IMR-90 (cell line): ENCODE measurements around the gene HIF1AN. TPM values are rescaled to one million over a fixed set of nuclear protein-coding genes. Genes with fewer than 3 reads are reported as not detected.

Source experiments
- ATAC-seq: fragments of 200-7000 bp; cut with Tn5 transposase; 2 replicates; pipeline ENCODE4 v1.9.1; 2020; ENCODE audit warnings: low read depth, mild to moderate bottlenecking, moderate library complexity
- BruUV-seq: library from RNA; stranded (reverse); fragments of 400-500 nt; replicated peaks from 2 replicates; lab custom pipeline; 2021; lab: Mats Ljungman, UMichigan
- CTCF ChIA-PET: fragments of 300-600 bp; formaldehyde crosslinking; extraction: SDS; loops from one replicate; lab custom pipeline; 2021; ENCODE audit warnings: antibody characterized with exemption; lab: Yijun Ruan, JAX
- POLR2A ChIA-PET: fragments of 300-600 bp; sonication (Branson Sonifier 250); formaldehyde crosslinking; loops from one replicate; lab custom pipeline; 2022; ENCODE audit warnings: antibody characterized with exemption; ENCODE audit not compliant: unreplicated experiment; lab: Charles Lee
- DNase-seq: peaks from one replicate; pipeline ENCODE4 v3.0.0; 2013
- H2AFZ ChIP-seq: replicated peaks from 2 replicates; pipeline ENCODE3; 2013; ENCODE audit warnings: low read length, mild to moderate bottlenecking; ENCODE audit not compliant: poor library complexity
- H2AK5ac ChIP-seq: 2 replicates; pipeline ENCODE4 v1.6.1; 2013; ENCODE audit warnings: low read depth, low read length, inconsistent platforms
- H2AK9ac ChIP-seq: replicated peaks from 2 replicates; pipeline ENCODE3; 2013; ENCODE audit warnings: mild to moderate bottlenecking, low read depth, low read length, moderate library complexity; ENCODE audit not compliant: poor library complexity
- H2BK120ac ChIP-seq: 2 replicates; pipeline ENCODE4 v1.6.1; 2013; ENCODE audit warnings: low read depth, low read length, inconsistent platforms
- H2BK15ac ChIP-seq: 3 replicates; pipeline ENCODE4 v1.6.1; 2013; ENCODE audit warnings: low read depth, low read length, inconsistent platforms
- H2BK20ac ChIP-seq: 2 replicates; pipeline ENCODE4 v1.6.1; 2013; ENCODE audit warnings: low read depth, mild to moderate bottlenecking, inconsistent platforms, low read length, moderate library complexity
- H2BK5ac ChIP-seq: 2 replicates; pipeline ENCODE4 v1.6.1; 2013; ENCODE audit warnings: mild to moderate bottlenecking, low read depth, low read length, inconsistent platforms; ENCODE audit not compliant: poor library complexity, severe bottlenecking
- H3K14ac ChIP-seq: replicated peaks from 2 replicates; pipeline ENCODE4 v1.6.1; 2013; ENCODE audit warnings: low read depth, low read length, inconsistent platforms
- H3K18ac ChIP-seq: 2 replicates; pipeline ENCODE4 v1.6.1; 2013; ENCODE audit warnings: low read depth, low read length, control low read depth
- H3K23ac ChIP-seq: 2 replicates; pipeline ENCODE4 v1.6.1; 2013; ENCODE audit warnings: low read depth, low read length, inconsistent platforms
- H3K27ac ChIP-seq: 2 replicates; pipeline ENCODE4 v1.5.1; 2013; ENCODE audit warnings: mild to moderate bottlenecking, control low read depth, low read length; ENCODE audit not compliant: insufficient read depth
- H3K27me3 ChIP-seq: 2 replicates; pipeline ENCODE4 v1.6.1; 2013; ENCODE audit warnings: low read length; ENCODE audit not compliant: control insufficient read depth, insufficient read depth
- H3K36me3 ChIP-seq: 2 replicates; pipeline ENCODE4 v1.6.1; 2013; ENCODE audit warnings: low read length, mixed read lengths; ENCODE audit not compliant: control insufficient read depth, insufficient read depth
- H3K4ac ChIP-seq: 2 replicates; pipeline ENCODE4 v1.6.1; 2013; ENCODE audit warnings: low read depth, low read length, inconsistent platforms
- H3K4me1 ChIP-seq: 2 replicates; pipeline ENCODE4 v1.6.1; 2013; ENCODE audit warnings: low read length, mixed read lengths; ENCODE audit not compliant: control insufficient read depth, insufficient read depth
- H3K4me2 ChIP-seq: 2 replicates; pipeline ENCODE4 v1.6.1; 2013; ENCODE audit warnings: low read depth, mild to moderate bottlenecking, control low read depth, low read length, moderate library complexity
- H3K4me3 ChIP-seq: 2 replicates; pipeline ENCODE4 v1.5.1; 2013; ENCODE audit warnings: low read depth, mild to moderate bottlenecking, control low read depth, low read length, moderate library complexity; ENCODE audit not compliant: insufficient read depth
- H3K56ac ChIP-seq: 2 replicates; pipeline ENCODE4 v1.6.1; 2013; ENCODE audit warnings: low read length, inconsistent platforms; ENCODE audit not compliant: insufficient read depth; ENCODE audit errors: extremely low read depth
- H3K79me1 ChIP-seq, 2 experiments: 2 replicates each; pipeline ENCODE4 v1.6.1; 2013; ENCODE audit warnings: low read length in 2 of 2, inconsistent platforms in 1 of 2, low read depth in 1 of 2
- H3K9ac ChIP-seq: 2 replicates; pipeline ENCODE4 v1.6.1; 2013; ENCODE audit warnings: low read depth, low read length, control low read depth
- H3K9me1 ChIP-seq: 2 replicates; pipeline ENCODE4 v1.6.1; 2013; ENCODE audit warnings: low read length, inconsistent platforms; ENCODE audit not compliant: insufficient read depth
- H3K9me3 ChIP-seq: 2 replicates; pipeline ENCODE4 v1.6.1; 2013; ENCODE audit warnings: low read length; ENCODE audit not compliant: control insufficient read depth, insufficient read depth
- H4K20me1 ChIP-seq: 2 replicates; pipeline ENCODE4 v1.6.1; 2013; ENCODE audit warnings: low read length, inconsistent platforms; ENCODE audit not compliant: insufficient read depth
- H4K5ac ChIP-seq: 2 replicates; pipeline ENCODE4 v1.6.1; 2013; ENCODE audit warnings: mild to moderate bottlenecking, low read depth, low read length, control low read depth
- H4K8ac ChIP-seq, 2 experiments: 2 replicates each; pipeline ENCODE4 v1.6.1; 2013; ENCODE audit warnings: low read depth in 2 of 2, low read length in 2 of 2, control low read depth in 1 of 2, inconsistent platforms in 1 of 2
- H4K91ac ChIP-seq: 2 replicates; pipeline ENCODE4 v1.6.1; 2013; ENCODE audit warnings: low read depth, low read length, inconsistent platforms; ENCODE audit not compliant: insufficient read depth
- BHLHE40 ChIP-seq: fragments of 150-350 bp; IDR thresholded peaks from 2 replicates; pipeline ENCODE4 v1.6.1; 2016; ENCODE audit warnings: mild to moderate bottlenecking, low read depth, low read length
- CEBPB ChIP-seq: IDR thresholded peaks from 2 replicates; pipeline ENCODE4 v1.6.1; 2012; ENCODE audit warnings: low read depth, low read length, improper control_type of control experiment
- FOS ChIP-seq: fragments of 150-350 bp; IDR thresholded peaks from 2 replicates; pipeline ENCODE4 v1.6.1; 2016; ENCODE audit warnings: low read depth, low read length
- MAFK ChIP-seq: IDR thresholded peaks from 2 replicates; pipeline ENCODE4 v1.6.1; 2012; ENCODE audit warnings: low read depth, low read length, improper control_type of control experiment
- MXI1 ChIP-seq: IDR thresholded peaks from 2 replicates; pipeline ENCODE4 v1.6.1; 2012; ENCODE audit warnings: low read depth, mild to moderate bottlenecking, low read length, moderate library complexity, borderline replicate concordance
- NFE2L2 ChIP-seq: fragments of 150-350 bp; IDR thresholded peaks from 2 replicates; pipeline ENCODE4 v1.6.1; 2016; ENCODE audit warnings: low read depth, mild to moderate bottlenecking, low read length
- POLR2A ChIP-seq: IDR thresholded peaks from 2 replicates; pipeline ENCODE4 v1.6.1; 2012; ENCODE audit warnings: mild to moderate bottlenecking, low read depth, low read length
- RCOR1 ChIP-seq: IDR thresholded peaks from 2 replicates; pipeline ENCODE4 v1.6.1; 2012; ENCODE audit warnings: mild to moderate bottlenecking, low read length, improper control_type of control experiment; ENCODE audit not compliant: insufficient replicate concordance
- WGBS, 2 experiments: methylation state at CpG; one replicate each; pipeline versions ENCODE4 v1.1.5 to v1.1.7; 2013; ENCODE audit warnings: missing lambda C conversion rate in 2 of 2; ENCODE audit not compliant: insufficient read length in 1 of 2; ENCODE audit errors: extremely low coverage in 2 of 2; 5-methylcytosine and 5-hydroxymethylcytosine counted together
- dilution Hi-C: fragments of 300-500 bp; cut with HindIII; formaldehyde crosslinking; loops from one replicate; pipeline ENCODE4 v1.14.3; 2018; ENCODE audit warnings: low sequenced_read_pairs; ENCODE audit not compliant: unreplicated experiment
- in situ Hi-C: fragments of 300-500 bp; cut with MboI; formaldehyde crosslinking; loops from 3 replicates; pipeline ENCODE4 v1.14.3; 2019; ENCODE audit warnings: low sequenced_read_pairs, inconsistent platforms, mixed read lengths
- intact Hi-C: fragments of 100-400 bp; cut with micrococcal nuclease; formaldehyde crosslinking; loops from 2 replicates; pipeline ENCODE4 v1.10.0; 2022
- polyA plus RNA-seq, 3 experiments: library from polyadenylated mRNA; depleted of rRNA; stranded (reverse); fragments of >200 nt; gene quantifications; 2 replicates each; pipeline ENCODE4 v1.2.3, GENCODE V29; 2012; ENCODE audit warnings: low replicate concordance in 1 of 3
- total RNA-seq: library from RNA; depleted of rRNA; stranded (reverse); fragments of >200 nt; gene quantifications from 2 replicates; pipeline ENCODE4 v1.2.3, GENCODE V29; 2012
- TF ChIP-seq, protein P1 (sequence below): fragments of 150-350 bp; IDR thresholded peaks from 2 replicates; pipeline ENCODE4 v1.6.1; 2017; ENCODE audit warnings: mild to moderate bottlenecking, antibody characterized with exemption, low read length, low read depth
- TF ChIP-seq, protein P2 (sequence below): fragments of 150-350 bp; IDR thresholded peaks from 2 replicates; pipeline ENCODE4 v1.6.1; 2016; ENCODE audit warnings: low read depth, mild to moderate bottlenecking, low read length, moderate library complexity, borderline replicate concordance

Gene HIF1AN
- total and polyA plus RNA-seq, 2 of the 4 experiments (the other 2 are of a cell fraction), result 10.2 to 10.3 TPM

DNA sequence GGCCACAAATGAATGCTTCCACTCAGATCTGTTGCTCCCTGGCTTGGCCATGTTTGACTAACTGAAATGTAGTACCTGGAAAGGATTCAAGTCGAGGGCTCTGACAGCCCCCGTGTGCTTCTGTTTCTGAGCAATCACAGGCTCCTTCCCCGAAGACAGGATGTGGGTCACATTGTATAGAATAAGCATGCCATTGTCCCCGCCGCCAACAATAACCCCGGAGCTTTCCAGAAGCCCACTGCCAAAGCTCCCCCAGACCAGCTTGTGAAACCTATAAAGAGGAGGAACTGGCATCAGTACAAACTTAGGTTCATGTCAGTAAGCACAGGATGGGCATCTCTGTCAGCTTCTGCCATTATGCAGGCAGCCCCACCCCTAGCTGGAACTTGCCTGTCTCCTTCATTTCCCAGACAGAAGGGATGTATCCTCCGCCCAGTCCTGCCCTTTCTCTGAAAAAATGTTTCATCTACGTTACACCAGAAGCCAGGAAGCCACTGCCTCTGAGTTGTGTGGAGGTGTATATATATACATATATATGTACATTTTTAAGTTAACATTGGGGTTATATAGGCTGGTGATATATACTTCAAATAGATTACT, 26.4 kb upstream of the HIF1AN start:
- Histone ChIP-seq H2BK120ac (no peak overlapping the region), H3K18ac (no peak overlapping the region), H2BK20ac (no peak overlapping the region; the same call in 1 of the 2 replicates), H3K4ac (no peak overlapping the region), H3K23ac (no peak overlapping the region), H2BK15ac (no peak overlapping the region), H3K4me1 (no peaks in the 10 kb centered on the region; the same call in 1 of the 2 replicates), H2BK5ac (no peak overlapping the region), H3K4me3 (no peak overlapping the region), H4K8ac (no peak overlapping the region), H3K27ac (no peak overlapping the region), H3K36me3 (peaks cover 10% of the 10 kb centered on the region), H3K14ac (no peak overlapping the region), H4K91ac (no peak overlapping the region), H2AK5ac (no peak overlapping the region), H3K4me2 (no peak overlapping the region), H3K9me3 (no peaks in the 10 kb centered on the region), H2AK9ac (no peak overlapping the region), H3K9ac (no peak overlapping the region), H3K9me1 (peaks cover 3% of the 10 kb centered on the region; the same call in 1 of the 2 replicates), H2AFZ (no peak overlapping the region), H3K27me3 (no peaks in the 10 kb centered on the region), H3K79me1 (no peaks in the 10 kb centered on the region), H3K56ac (no peak overlapping the region), H4K5ac (no peak overlapping the region), H4K20me1 (no peaks in the 10 kb centered on the region)
- ATAC-seq (no peak), DNase-seq (no peak)
- no CpG with 5 or more reads among the region's 8 CpGs for WGBS, 2 experiments
- in situ Hi-C loops (loop anchor here (5.0 kb wide), 2 partner anchors 77 to 167 kb away; no protein-coding TSS in a partner anchor), intact Hi-C loops (loop anchor here (10.0 kb wide), 1 partner anchor 205 kb away; no protein-coding TSS in a partner anchor), dilution Hi-C loops (no loop called here)
- ChIA-PET CTCF (interaction anchor here (0.7 to 2.3 kb wide), 12 partner anchors 10 to 663 kb away, joined by 3 to 25 read pairs (median 4); partner anchors contain the start of genes SCD and SEC31B), POLR2A (interaction anchor here (0.5 kb wide), 1 partner anchor 11 kb away, joined by 6 read pairs; no protein-coding TSS in a partner anchor)
- BruUV-seq, result no TSS peak
- TF ChIP-seq NFE2L2, result no peak
- no peak for TF ChIP-seq BHLHE40
- TF ChIP-seq MXI1, result no peak
- TF ChIP-seq MAFK, result no peak
- TF ChIP-seq, protein P1, sequence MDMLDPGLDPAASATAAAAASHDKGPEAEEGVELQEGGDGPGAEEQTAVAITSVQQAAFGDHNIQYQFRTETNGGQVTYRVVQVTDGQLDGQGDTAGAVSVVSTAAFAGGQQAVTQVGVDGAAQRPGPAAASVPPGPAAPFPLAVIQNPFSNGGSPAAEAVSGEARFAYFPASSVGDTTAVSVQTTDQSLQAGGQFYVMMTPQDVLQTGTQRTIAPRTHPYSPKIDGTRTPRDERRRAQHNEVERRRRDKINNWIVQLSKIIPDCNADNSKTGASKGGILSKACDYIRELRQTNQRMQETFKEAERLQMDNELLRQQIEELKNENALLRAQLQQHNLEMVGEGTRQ, result no peak
- no peak for TF ChIP-seq CEBPB
- TF ChIP-seq, protein P2, sequence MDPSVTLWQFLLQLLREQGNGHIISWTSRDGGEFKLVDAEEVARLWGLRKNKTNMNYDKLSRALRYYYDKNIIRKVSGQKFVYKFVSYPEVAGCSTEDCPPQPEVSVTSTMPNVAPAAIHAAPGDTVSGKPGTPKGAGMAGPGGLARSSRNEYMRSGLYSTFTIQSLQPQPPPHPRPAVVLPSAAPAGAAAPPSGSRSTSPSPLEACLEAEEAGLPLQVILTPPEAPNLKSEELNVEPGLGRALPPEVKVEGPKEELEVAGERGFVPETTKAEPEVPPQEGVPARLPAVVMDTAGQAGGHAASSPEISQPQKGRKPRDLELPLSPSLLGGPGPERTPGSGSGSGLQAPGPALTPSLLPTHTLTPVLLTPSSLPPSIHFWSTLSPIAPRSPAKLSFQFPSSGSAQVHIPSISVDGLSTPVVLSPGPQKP, result no peak
- TF ChIP-seq RCOR1, result no peak
- TF ChIP-seq POLR2A, result no peak
- TF ChIP-seq FOS, result no peak
